HG02571 (cell line): ENCODE data around the gene FGFR3.
"Not testable (repeated sequence)": the region's sequence is repeated elsewhere in the genome, so short reads cannot be mapped to it uniquely, and the experiment has no call there.

Source experiments
- ATAC-seq: cut with Tn5 transposase; IDR thresholded peaks from one replicate; pipeline ENCODE4 v1.9.1; 2021; ENCODE audit warnings: mild to moderate bottlenecking, moderate library complexity; ENCODE audit not compliant: unreplicated experiment

Gene FGFR3

DNA sequence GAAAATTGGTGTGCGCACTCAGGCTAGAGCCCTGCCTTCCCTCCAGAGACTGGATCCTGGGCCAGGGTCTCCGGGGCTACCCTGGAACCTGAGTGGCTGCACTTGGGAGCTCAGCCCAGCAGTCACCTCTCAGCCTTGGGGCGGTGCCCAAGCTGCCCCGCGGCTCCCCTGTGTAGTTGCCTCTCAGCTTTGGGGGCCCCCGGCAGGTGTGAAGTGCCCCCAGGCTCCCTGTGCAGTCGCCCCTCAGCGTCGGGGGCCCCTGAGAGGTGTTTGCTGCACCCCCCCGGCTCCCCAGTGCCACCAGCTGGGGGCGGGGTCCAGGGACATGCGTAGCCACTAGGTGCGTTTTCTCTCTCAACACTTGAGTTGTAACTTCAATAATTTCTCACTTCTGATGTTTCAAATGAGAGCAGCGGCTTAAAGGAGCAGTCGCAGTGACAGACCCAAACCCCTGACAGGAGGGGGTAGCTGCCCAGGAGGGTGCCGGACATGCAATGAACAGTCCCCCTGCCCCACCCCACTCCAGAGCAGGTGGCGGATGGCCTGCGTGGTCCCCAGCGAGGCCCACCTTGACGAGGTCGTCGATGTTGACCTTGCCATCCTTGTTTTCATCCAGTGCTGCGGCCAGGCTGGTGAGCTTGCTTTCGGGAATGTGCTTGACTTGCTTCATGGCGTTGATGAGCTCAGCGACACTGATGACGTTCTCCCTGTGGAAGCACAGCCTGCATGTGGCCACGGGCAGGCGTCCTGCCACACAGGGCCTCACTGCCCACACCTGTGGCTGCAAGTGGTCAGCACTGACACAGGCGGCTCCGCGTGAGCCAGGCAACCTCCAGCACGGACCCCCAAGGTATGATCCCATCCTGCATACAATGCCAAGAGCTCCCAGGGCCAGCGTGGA lies 22.3 kb downstream of the FGFR3 start:
- ATAC-seq: no peak

- ATAC-seq: no peak
These were observed 23.1 kb downstream of the FGFR3 start for GRCh38 chr4:1815997-1816860.

- no peak for ATAC-seq
These were observed 26.2 kb downstream of the FGFR3 start for GRCh38 chr4:1819284-1819683.

DNA sequence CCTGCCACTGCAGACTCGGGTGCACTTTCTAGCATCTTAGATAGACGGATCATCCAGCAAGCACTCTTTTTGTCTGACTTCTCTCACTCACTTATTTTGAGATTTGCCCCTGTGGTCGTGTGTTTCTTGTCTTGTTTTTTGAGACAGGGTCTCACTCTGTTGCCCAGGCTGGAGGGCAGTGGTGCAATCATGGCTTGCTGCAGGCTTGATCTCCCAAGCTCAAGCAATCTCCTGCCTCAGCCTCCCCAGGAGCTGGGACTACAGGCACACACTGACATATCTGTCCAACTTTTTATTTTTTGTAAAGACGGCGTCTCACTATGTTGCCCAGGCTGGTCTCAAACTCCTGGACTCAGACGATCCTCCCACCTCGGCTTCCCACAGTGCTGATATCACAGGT lies 26.7 kb downstream of the FGFR3 start:
- no peak for ATAC-seq

DNA sequence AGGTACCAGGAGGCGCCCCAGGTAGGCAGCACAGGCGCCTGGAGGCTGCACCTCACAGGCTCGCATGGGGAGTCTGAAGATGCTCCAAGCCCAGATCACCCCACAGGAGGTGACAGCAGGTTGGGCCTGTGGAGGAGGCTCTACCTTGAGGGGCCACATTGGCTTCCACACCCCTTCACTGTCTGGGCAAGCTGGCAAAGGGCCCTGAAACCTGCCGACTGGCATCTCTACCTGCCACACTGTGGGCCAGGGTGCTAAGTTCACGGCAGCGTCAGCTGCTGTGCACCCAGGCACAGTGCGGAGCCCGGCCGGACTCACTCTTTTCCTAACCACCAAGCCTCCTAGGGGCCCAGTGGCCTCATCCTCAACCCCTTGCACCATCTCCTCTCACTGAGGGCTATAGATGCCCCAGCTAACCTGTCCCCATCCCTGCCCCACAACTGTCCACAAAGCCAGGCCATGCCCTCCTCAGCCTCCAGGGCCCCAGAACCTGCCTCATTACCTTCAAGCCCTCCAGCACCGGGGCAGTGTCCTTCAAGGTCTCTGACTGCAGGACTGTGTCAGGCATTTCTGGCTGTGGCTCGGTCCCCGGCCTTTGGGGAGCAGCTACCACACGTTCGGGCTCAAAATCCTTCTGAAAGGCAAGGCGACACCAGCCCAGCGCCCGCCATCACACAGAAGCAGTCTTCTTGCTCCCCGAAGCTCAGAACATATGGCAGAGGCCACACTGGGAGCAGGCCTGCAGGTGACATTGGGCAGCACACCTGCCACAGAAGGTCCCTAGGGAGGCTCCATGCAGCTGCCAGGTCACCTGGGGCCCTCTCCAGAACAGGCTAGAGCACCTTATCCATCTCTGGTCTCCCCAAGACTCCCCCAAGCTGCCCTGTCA lies 28.8 kb downstream of the FGFR3 start:
- no peak for ATAC-seq

DNA sequence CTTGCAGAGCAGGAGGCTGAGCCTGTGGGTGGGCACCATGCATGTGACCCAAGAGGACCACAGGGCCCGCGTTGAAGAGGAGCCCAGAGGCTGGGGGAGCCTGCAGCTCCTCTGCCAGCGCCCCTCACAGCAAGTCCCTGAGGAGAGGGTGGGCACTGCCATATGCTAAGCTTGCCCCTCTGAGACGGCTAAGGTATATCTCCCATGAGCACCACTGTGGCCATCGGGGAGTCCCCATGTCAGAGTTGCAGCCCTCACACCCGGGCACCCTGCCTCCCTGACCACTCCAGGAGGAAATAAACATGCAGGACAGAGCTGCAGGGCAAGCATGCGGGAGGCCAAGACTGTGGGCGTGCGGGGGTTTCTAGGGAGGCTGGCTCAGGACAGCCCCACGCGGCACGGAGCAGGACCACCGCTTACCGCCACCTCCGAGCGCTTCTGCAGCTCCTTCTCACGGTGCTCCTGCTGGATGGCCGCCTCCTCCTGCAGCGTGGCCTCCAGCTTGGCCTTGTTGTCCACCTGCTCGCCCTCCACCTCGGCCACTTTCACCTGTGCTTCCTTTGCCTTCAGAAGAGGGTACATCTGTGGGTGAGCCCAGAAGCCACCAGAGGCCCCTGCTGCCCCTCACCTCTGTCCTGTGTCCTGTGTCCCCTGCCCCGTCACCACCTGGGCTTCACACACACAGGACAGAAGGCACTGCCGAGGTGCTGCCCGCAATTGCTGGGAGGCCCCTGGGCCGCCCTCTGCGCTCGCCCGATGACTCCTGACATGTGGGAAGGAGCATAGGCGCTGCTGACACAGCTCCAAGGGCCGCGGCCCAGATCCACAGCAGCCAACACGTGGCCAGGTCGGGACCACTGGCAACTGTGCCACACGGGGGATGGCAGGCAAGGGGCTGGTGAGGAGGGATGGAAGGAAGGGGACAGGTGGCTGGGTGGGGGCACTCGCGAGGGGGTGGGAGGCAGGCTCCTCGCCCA lies 29.8 kb downstream of the FGFR3 start:
- ATAC-seq: no peak

- no peak for ATAC-seq
These were observed 30.4 kb downstream of the FGFR3 start for GRCh38 chr4:1823545-1823932.

- ATAC-seq: no peak
These were observed 31.7 kb downstream of the FGFR3 start for GRCh38 chr4:1824746-1825145.

- no peak for ATAC-seq
These were observed 32.2 kb downstream of the FGFR3 start for GRCh38 chr4:1825326-1825725.

- no peak for ATAC-seq
These were observed 33.6 kb downstream of the FGFR3 start for GRCh38 chr4:1826531-1827350.

- ATAC-seq: no peak
These were observed 37.1 kb downstream of the FGFR3 start for GRCh38 chr4:1830234-1830633.

- no peak for ATAC-seq
These were observed 37.6 kb downstream of the FGFR3 start for GRCh38 chr4:1830642-1831228.

- no peak for ATAC-seq
These were observed 38.2 kb downstream of the FGFR3 start for GRCh38 chr4:1831331-1831730.

GRCh38 chr4:1832690-1833089 lies 39.6 kb downstream of the FGFR3 start:
- no peak for ATAC-seq

GRCh38 chr4:1833307-1834046 lies 40.4 kb downstream of the FGFR3 start:
- no peak for ATAC-seq

DNA sequence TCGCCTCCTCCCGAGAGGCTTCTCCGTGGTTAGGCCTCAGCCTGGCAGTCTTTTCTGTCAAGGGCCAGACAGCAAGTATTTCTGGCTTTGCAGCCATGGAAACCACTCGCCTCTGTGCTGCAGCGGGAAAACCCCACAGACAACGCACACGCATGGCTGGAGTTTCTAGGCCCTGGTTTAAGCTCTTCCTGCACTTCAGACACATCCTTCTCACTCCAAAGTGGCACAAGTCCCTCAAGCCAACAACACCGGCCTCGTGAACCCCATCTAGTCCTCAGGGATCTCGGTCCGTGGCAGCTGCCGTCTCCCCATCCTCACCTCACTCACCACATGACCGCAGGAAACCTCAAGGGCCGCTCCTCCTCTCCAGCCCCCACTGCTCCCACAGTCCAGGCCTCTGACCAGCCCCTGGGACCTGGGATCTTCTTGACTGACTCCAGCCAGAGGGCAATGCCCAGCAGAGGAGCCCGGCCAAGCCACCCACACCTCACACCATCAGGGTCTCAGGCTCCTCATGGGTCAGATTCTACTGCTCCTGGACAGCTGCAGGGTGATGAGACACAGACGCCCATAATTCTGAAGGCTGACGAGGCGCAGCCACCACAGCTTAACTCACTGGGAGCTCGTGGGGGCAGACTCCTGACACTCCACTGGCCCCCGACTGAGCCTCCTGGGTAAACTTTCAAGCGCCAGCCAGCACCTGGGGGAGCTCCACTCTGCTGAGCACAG lies 41.1 kb downstream of the FGFR3 start:
- peak; percentile 72 for ATAC-seq

DNA sequence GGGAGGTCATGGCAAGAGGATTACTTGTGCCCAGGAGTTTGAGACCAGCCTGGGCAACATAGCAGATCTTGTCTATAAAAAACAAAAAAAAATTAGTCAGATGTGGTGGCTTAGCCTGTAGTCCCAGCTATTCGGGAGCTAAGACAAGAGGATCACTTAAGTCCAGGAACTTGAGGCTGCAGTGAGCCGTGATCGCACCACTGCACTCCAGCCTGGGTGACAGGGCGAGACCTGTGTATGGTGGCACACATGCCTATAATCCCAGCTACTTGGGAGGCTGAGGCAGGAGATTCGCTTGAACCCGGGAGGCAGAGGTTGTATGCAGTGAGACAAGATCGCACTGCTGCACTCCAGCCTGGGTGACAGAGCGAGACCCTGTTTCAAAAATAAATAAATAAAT lies 42.7 kb downstream of the FGFR3 start:
- not testable (repeated sequence) for ATAC-seq
